B cell (primary cell): Measurements from ENCODE around the gene TWSG1. TPM values are rescaled to one million over a fixed set of nuclear protein-coding genes. Genes with fewer than 3 reads are reported as not detected.
"Not testable (repeated sequence)": the region's sequence is repeated elsewhere in the genome, so short reads cannot be mapped to it uniquely, and the experiment has no call there.

ENCODE experiments used
- ATAC-seq: fragments of 200-7000 bp; cut with Tn5 transposase; one replicate; pipeline ENCODE4 v1.10.0; 2021; ENCODE audit warnings: low read depth, mild to moderate bottlenecking, moderate number of reproducible peaks, moderate library complexity
- CTCF ChIA-PET: fragments of 350-600 bp; sonication (Branson Sonifier 250); formaldehyde crosslinking; loops from one replicate; lab custom pipeline; 2021; ENCODE audit warnings: antibody characterized with exemption, inconsistent platforms; lab: Charles Lee
- POLR2A ChIA-PET: fragments of 350-600 bp; sonication (Branson Sonifier 250); formaldehyde crosslinking; loops from one replicate; lab custom pipeline; 2021; ENCODE audit warnings: antibody characterized with exemption; lab: Charles Lee
- DNase-seq: peaks from one replicate; pipeline ENCODE4 v3.0.0; 2013
- H2AFZ ChIP-seq: 2 replicates; pipeline ENCODE4 v1.6.1; 2012; ENCODE audit warnings: mild to moderate bottlenecking, low read depth, low read length; ENCODE audit not compliant: insufficient read depth, poor library complexity, severe bottlenecking
- H3K27ac ChIP-seq, 2 donors: 1 replicate in 1 of 2; 2 replicates in 1 of 2; pipeline ENCODE4 v1.5.1; 2012 to 2013; ENCODE audit warnings: low read length in 2 of 2, mild to moderate bottlenecking in 2 of 2, moderate library complexity in 1 of 2
- H3K27me3 ChIP-seq, 4 experiments: fragments of 200-600 bp in 1 of 4; sonication (generic) in 1 of 4; replicated peaks in 1 of 4; 1 replicate in 2 of 4; 2 replicates in 2 of 4; pipeline versions ENCODE4 v1.6.1 to v1.7.0; 2013 to 2016; ENCODE audit warnings: low read length in 3 of 4, mild to moderate bottlenecking in 2 of 4, mixed read lengths in 1 of 4, moderate library complexity in 1 of 4; ENCODE audit not compliant: insufficient read depth in 4 of 4, control insufficient read depth in 3 of 4; ENCODE audit errors: control extremely low read depth in 1 of 4
- H3K36me3 ChIP-seq, 2 experiments: replicated peaks in 1 of 2; 1 replicate in 1 of 2; 2 replicates in 1 of 2; pipeline versions ENCODE4 v1.6.1 to v1.7.1; 2013; ENCODE audit warnings: low read length in 1 of 2; ENCODE audit not compliant: insufficient read depth in 2 of 2, control insufficient read depth in 1 of 2; ENCODE audit errors: control extremely low read depth in 1 of 2, extremely low read depth in 1 of 2
- H3K4me1 ChIP-seq, 2 donors: fragments of 200-600 bp in 1 of 2; sonication (generic) in 1 of 2; 1 replicate in 1 of 2; 2 replicates in 1 of 2; pipeline versions ENCODE4 v1.5.1 to v1.6.1; 2013 to 2017; ENCODE audit warnings: low read length in 2 of 2; ENCODE audit not compliant: control insufficient read depth in 2 of 2, insufficient read depth in 2 of 2
- H3K4me2 ChIP-seq: replicated peaks from 2 replicates; pipeline ENCODE3; 2012; ENCODE audit warnings: mild to moderate bottlenecking, low read depth, low read length; ENCODE audit not compliant: poor library complexity, severe bottlenecking
- H3K4me3 ChIP-seq, 5 experiments: fragments of 200-600 bp in 1 of 5; sonication (generic) in 1 of 5; 1 replicate in 3 of 5; 2 replicates in 2 of 5; pipeline versions ENCODE4 v1.5.1 to v1.7.0; 2011 to 2016; ENCODE audit warnings: low read length in 4 of 5, mild to moderate bottlenecking in 4 of 5, low read depth in 2 of 5, control low read depth in 1 of 5, moderate library complexity in 1 of 5; ENCODE audit not compliant: insufficient read depth in 1 of 5; ENCODE audit errors: control extremely low read depth in 1 of 5, extremely low read depth in 1 of 5
- H3K79me2 ChIP-seq: fragments of 200-600 bp; sonication (generic); one replicate; pipeline ENCODE4 v1.6.0; 2016; ENCODE audit warnings: low read length; ENCODE audit not compliant: control insufficient read depth, insufficient read depth
- H3K9ac ChIP-seq: fragments of 200-600 bp; sonication (generic); 2 replicates; pipeline ENCODE4 v1.6.1; 2017; ENCODE audit warnings: mild to moderate bottlenecking, low read length, moderate library complexity
- H3K9me3 ChIP-seq, 3 donors: one replicate each; pipeline versions ENCODE4 v1.6.1 to v1.7.1; 2013; ENCODE audit warnings: low read length in 2 of 3; ENCODE audit not compliant: control insufficient read depth in 2 of 3, insufficient read depth in 1 of 3; ENCODE audit errors: control extremely low read depth in 1 of 3
- H4K20me1 ChIP-seq: 2 replicates; pipeline ENCODE4 v1.6.0; 2012; ENCODE audit warnings: mild to moderate bottlenecking, low read length; ENCODE audit not compliant: insufficient read depth, control insufficient read depth, poor library complexity, severe bottlenecking
- H3K27ac Mint-ChIP-seq: one replicate; pipeline ENCODE4 v1.8.0; 2021; ENCODE audit warnings: mixed read lengths
- H3K27me3 Mint-ChIP-seq: one replicate; pipeline ENCODE4 v1.8.0; 2021; ENCODE audit warnings: mixed read lengths
- H3K4me1 Mint-ChIP-seq: one replicate; pipeline ENCODE4 v1.8.0; 2021; ENCODE audit warnings: mixed read lengths
- H3K4me3 Mint-ChIP-seq: one replicate; pipeline ENCODE4 v1.8.0; 2021; ENCODE audit warnings: mixed read lengths
- H3K9me3 Mint-ChIP-seq: one replicate; pipeline ENCODE4 v1.8.0; 2022; ENCODE audit warnings: mixed read lengths; ENCODE audit not compliant: insufficient read depth
- EZH2 ChIP-seq: IDR thresholded peaks from 2 replicates; pipeline ENCODE4 v1.6.1; 2012; ENCODE audit warnings: borderline replicate concordance, low read depth, mild to moderate bottlenecking, moderate library complexity, low read length; ENCODE audit not compliant: insufficient read depth, poor library complexity, severe bottlenecking
- WGBS: methylation state at CpG from one replicate; pipeline ENCODE4 v1.1.5; 2013; ENCODE audit warnings: missing lambda C conversion rate; ENCODE audit not compliant: insufficient coverage; 5-methylcytosine and 5-hydroxymethylcytosine counted together
- intact Hi-C: fragments of 100-400 bp; cut with micrococcal nuclease; formaldehyde crosslinking; loops from one replicate; pipeline ENCODE4 v1.10.0; 2022
- polyA plus RNA-seq: library from polyadenylated mRNA; depleted of rRNA; stranded (reverse); fragments of >200 nt; gene quantifications from 2 replicates; pipeline ENCODE4 v1.2.3, GENCODE V29; 2012
- total RNA-seq, 2 donors: library from RNA; stranded (reverse); fragments of 120-200 nt in 1 of 2; gene quantifications; 1 replicate in 1 of 2; 2 replicates in 1 of 2; pipeline versions ENCODE4 v1.2.3 to v1.2.4, GENCODE V29; 2013 to 2022
- TF ChIP-seq, protein P1 (sequence below): fragments of 200-600 bp; IDR thresholded peaks from one replicate; pipeline ENCODE4 v1.8.0; 2022; ENCODE audit warnings: antibody characterized with exemption, mild to moderate bottlenecking

Gene TWSG1
- total and polyA plus RNA-seq, 2 donors (not counting 1 experiment from before 2014, with no cell fraction given), result 1.1 to 6.3 TPM

DNA sequence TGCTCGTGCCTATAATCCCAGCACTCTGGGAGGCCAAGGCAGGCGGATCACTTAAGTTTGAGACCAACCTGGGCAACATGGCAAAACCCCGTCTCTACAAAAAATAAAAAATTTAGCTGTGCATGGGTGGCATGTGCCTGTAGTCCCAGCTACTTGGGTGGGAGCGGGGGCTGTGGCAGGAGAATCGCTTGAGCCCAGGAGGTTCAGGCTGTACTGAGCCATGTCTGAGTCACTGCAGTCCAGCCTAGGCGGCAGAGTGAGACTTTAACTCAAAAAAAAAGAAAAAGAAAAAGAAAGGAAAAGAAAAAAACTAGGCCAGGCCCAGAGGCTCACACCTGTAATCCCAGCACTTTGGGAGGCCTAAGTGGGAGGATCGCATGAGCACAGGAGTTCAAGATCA lies 30.8 kb downstream of the TWSG1 start:
- intact Hi-C loops, result no loop called here
- H3K9me3 ChIP-seq, result peaks cover 0 to 3% (median 0%) of the 10 kb centered on the region in 3 donors
- TF ChIP-seq EZH2, result no peak
- TF ChIP-seq, protein P1, sequence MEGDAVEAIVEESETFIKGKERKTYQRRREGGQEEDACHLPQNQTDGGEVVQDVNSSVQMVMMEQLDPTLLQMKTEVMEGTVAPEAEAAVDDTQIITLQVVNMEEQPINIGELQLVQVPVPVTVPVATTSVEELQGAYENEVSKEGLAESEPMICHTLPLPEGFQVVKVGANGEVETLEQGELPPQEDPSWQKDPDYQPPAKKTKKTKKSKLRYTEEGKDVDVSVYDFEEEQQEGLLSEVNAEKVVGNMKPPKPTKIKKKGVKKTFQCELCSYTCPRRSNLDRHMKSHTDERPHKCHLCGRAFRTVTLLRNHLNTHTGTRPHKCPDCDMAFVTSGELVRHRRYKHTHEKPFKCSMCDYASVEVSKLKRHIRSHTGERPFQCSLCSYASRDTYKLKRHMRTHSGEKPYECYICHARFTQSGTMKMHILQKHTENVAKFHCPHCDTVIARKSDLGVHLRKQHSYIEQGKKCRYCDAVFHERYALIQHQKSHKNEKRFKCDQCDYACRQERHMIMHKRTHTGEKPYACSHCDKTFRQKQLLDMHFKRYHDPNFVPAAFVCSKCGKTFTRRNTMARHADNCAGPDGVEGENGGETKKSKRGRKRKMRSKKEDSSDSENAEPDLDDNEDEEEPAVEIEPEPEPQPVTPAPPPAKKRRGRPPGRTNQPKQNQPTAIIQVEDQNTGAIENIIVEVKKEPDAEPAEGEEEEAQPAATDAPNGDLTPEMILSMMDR, result no peak
- ChIA-PET CTCF (no interaction called here), POLR2A (no interaction called here)
- no peaks in the 10 kb centered on the region for H4K20me1 ChIP-seq
- 97% methylated on average over 6 of the region's 7 CpGs for WGBS
- ATAC-seq (no peak), DNase-seq (no peak)
- Mint-ChIP-seq H3K27me3 (no peaks in the 10 kb centered on the region), H3K4me3 (no peak overlapping the region), H3K4me1 (no peaks in the 10 kb centered on the region), H3K27ac (no peak overlapping the region), H3K9me3 (no peaks in the 10 kb centered on the region)
- H3K9ac ChIP-seq, result no peak overlapping the region
- H3K4me1 ChIP-seq, result no peaks in the 10 kb centered on the region
- H3K27me3 ChIP-seq, result no peaks in the 10 kb centered on the region
- H3K4me3 ChIP-seq, result no peak overlapping the region
- H3K27ac ChIP-seq, result no peak overlapping the region
- peaks cover 0 to 2% of the 10 kb centered on the region in 2 experiments for H3K36me3 ChIP-seq
- H2AFZ ChIP-seq, result no peak overlapping the region
- no peak overlapping the region for H3K4me2 ChIP-seq
- no peaks in the 10 kb centered on the region for H3K79me2 ChIP-seq

DNA sequence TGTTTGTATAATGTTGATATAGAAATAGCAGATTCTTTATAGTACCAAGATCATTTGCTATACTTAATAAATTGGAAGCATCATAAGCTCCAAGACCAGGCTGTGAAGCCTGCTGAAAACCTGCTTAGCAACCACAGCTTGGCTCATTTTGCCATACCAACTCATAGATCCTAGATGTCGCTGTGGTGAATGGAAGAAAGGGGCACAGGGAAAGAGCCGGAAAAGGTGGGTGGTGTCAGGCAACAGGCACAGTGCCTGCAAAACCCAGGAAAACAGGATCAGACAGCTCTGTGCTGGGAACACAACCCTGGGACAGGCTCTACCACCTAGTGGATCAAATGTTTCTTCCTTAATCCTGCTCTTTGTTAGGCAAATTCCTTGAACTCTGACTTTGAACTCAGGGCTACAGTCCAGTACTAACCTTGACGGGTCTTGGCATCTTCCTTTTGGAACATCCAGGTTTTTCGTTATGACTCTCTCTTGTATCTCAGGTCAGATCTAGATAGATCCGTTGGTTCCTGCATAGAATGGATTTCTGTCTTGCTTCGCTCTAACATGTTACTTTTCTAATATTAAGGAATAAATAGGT lies 31.6 kb downstream of the TWSG1 start:
- ChIA-PET POLR2A (no interaction called here), CTCF (no interaction called here)
- no peaks in the 10 kb centered on the region for H3K9me3 Mint-ChIP-seq
- no peak overlapping the region for H3K9ac ChIP-seq
- H3K9me3 ChIP-seq, result peaks cover 0 to 3% (median 0%) of the 10 kb centered on the region in 3 donors
- no peaks in the 10 kb centered on the region for H3K27me3 ChIP-seq
- DNase-seq, result no peak
- no peaks in the 10 kb centered on the region for H3K4me1 Mint-ChIP-seq
- no peaks in the 10 kb centered on the region for H3K79me2 ChIP-seq
- TF ChIP-seq EZH2, result no peak
- TF ChIP-seq, protein P1, result no peak
- 100% methylated on average over 2 of the region's 6 CpGs for WGBS
- H3K4me3 Mint-ChIP-seq, result no peak overlapping the region
- no peak overlapping the region for H3K4me3 ChIP-seq
- H2AFZ ChIP-seq, result no peak overlapping the region
- H3K27ac ChIP-seq, result no peak overlapping the region
- ATAC-seq, result no peak
- H4K20me1 ChIP-seq, result no peaks in the 10 kb centered on the region
- intact Hi-C loops, result no loop called here
- H3K27me3 Mint-ChIP-seq, result no peaks in the 10 kb centered on the region
- no peak overlapping the region for H3K27ac Mint-ChIP-seq
- peaks cover 0 to 2% of the 10 kb centered on the region in 2 experiments for H3K36me3 ChIP-seq
- no peak overlapping the region for H3K4me2 ChIP-seq
- no peaks in the 10 kb centered on the region for H3K4me1 ChIP-seq

DNA sequence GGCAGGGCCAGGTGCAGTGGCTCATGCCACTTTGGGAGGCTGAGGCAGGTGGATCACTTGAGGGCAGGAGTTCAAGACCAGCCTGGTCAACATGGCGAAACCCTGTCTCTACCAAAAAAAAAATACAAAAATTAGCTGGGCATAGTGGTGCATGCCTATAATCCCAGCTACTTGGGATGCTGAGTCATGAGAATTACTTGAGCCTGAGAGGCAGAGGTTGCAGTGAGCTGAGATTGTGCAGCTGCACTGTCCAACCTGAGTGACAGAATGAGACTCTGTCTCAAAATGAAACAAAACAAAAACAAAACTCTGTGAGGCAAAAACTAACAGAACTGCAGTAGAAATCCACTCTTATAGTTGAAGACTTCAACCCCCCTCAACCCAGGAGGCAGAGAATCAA lies 38.7 kb downstream of the TWSG1 start:
- H3K4me1 Mint-ChIP-seq, POLR2A ChIA-PET, H3K4me1 ChIP-seq, H3K27me3 Mint-ChIP-seq, H3K79me2 ChIP-seq, H3K9me3 ChIP-seq, H3K9me3 Mint-ChIP-seq, ATAC-seq, DNase-seq, H3K27ac ChIP-seq, H3K9ac ChIP-seq, H3K4me2 ChIP-seq, H3K27ac Mint-ChIP-seq, H3K36me3 ChIP-seq, H3K4me3 ChIP-seq, H4K20me1 ChIP-seq, H2AFZ ChIP-seq, CTCF ChIA-PET, intact Hi-C loops, H3K4me3 Mint-ChIP-seq, H3K27me3 ChIP-seq: not testable (repeated sequence)
- no CpG with 5 or more reads among the region's 1 CpG for WGBS
